Cerebellar cortex (tissue), 1 donor: ENCODE results near the gene ADK.
"Not testable (repeated sequence)": the region's sequence is repeated elsewhere in the genome, so short reads cannot be mapped to it uniquely, and the experiment has no call there.

Experiments used
- DNase-seq: peaks from one replicate; pipeline ENCODE4 v3.0.0-alpha.2; 2015; ENCODE audit warnings: low spot score

ADK gene

GRCh38 chr10:74179111-74179710 lies 28.2 kb downstream of the ADK start:
- DNase-seq = no peak

GRCh38 chr10:74186678-74187077 lies 35.7 kb downstream of the ADK start:
- DNase-seq = no peak

- no peak for DNase-seq
Measured at GRCh38 chr10:74187237-74187636, 36.2 kb downstream of the ADK start.

- DNase-seq = not testable (repeated sequence)
Measured at GRCh38 chr10:74188617-74189016, 37.6 kb downstream of the ADK start.

- no peak for DNase-seq
Measured at GRCh38 chr10:74189999-74190421, 39.0 kb downstream of the ADK start.

GRCh38 chr10:74190494-74190893 lies 39.5 kb downstream of the ADK start:
- DNase-seq = no peak

- no peak for DNase-seq
Measured at GRCh38 chr10:74194545-74194944, 43.5 kb downstream of the ADK start.

- no peak for DNase-seq
Measured at GRCh38 chr10:74194999-74195398, 44.0 kb downstream of the ADK start.

GRCh38 chr10:74199315-74199714 lies 48.3 kb downstream of the ADK start:
- DNase-seq = no peak

- no peak for DNase-seq
Measured at GRCh38 chr10:74202356-74202755, 51.3 kb downstream of the ADK start.

- DNase-seq = no peak
Measured at GRCh38 chr10:74206746-74207145, 55.7 kb downstream of the ADK start.

GRCh38 chr10:74207691-74208480 lies 56.9 kb downstream of the ADK start:
- DNase-seq = no peak

GRCh38 chr10:74208997-74209396 lies 58.0 kb downstream of the ADK start:
- no peak for DNase-seq

GRCh38 chr10:74213019-74213418 lies 62.0 kb downstream of the ADK start:
- DNase-seq = no peak

GRCh38 chr10:74213571-74214162 lies 62.6 kb downstream of the ADK start:
- DNase-seq = peak; percentile 36

- DNase-seq = not testable (repeated sequence)
Measured at GRCh38 chr10:74217110-74217509, 66.1 kb downstream of the ADK start.

- DNase-seq = not testable (repeated sequence)
Measured at GRCh38 chr10:74222467-74222866, 71.4 kb downstream of the ADK start.

- no peak for DNase-seq
Measured at GRCh38 chr10:74223755-74224529, 72.9 kb downstream of the ADK start.

GRCh38 chr10:74227697-74228424 lies 76.8 kb downstream of the ADK start:
- DNase-seq = no peak

- no peak for DNase-seq
Measured at GRCh38 chr10:74231375-74231774, 80.4 kb downstream of the ADK start.

- no peak for DNase-seq
Measured at GRCh38 chr10:74233281-74233680, 82.3 kb downstream of the ADK start.

- DNase-seq = no peak
Measured at GRCh38 chr10:74234569-74234968, 83.5 kb downstream of the ADK start.
